ENCODE results near the gene CNFN.

CNFN gene

DNA sequence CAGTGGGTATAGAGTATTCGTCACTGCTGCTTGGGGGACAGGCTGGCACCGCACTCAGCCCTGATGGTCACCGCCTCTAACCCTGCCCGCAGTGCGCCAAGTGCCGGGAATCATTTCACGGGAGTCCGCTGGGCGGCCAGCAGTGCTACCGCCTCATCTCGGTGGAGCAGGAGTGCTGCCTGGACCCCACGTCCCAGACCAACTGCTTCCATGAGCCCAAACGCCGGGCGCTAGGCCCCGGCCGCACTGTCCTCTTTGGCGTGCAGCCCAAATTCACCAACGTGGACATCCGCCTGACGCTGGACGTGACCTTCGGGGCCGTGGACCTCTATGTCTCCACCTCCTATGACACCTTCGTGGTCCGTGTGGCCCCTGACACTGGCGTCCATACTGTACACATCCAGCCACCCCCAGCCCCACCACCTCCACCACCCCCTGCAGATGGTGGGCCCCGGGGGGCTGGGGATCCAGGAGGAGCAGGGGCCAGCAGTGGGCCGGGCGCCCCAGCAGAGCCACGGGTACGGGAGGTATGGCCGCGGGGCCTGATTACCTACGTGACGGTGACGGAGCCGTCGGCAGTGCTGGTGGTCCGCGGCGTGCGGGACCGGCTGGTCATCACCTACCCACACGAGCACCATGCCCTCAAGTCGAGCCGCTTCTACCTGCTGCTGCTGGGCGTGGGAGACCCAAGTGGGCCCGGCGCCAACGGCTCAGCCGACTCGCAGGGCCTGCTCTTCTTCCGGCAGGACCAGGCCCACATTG lies 14.5 kb downstream of the CNFN start:
- DNase-seq (ENCODE audit: low read depth) = no peak

DNA sequence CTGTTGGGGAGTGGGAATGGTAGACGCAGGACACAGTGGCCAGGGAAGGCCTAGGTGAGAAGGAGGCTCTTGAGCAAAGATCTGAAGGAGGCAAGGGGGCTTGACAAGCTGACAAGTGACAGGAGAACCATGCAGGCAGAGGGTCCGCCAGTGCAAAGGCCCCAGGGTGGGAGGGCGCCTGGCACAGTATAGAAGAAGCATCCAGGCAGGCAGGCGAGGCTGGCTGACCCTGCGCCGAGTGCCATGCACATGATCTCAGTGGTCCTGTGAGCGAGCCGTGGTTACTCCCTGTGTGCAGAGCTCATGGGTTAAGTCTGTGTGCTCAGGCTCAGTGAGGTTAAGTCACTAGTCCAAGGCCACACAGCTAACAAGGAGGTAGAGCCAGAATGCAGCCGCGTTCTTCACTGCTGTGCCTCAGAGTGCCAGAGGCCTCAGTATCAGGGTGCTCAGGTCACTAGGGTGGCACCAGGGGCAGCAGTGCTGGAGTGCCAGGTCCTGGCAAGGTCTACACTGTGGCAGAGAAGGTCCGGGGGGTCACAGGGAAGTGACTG lies 15.2 kb downstream of the CNFN start:
- DNase-seq (ENCODE audit: low read depth) = no peak

DNA sequence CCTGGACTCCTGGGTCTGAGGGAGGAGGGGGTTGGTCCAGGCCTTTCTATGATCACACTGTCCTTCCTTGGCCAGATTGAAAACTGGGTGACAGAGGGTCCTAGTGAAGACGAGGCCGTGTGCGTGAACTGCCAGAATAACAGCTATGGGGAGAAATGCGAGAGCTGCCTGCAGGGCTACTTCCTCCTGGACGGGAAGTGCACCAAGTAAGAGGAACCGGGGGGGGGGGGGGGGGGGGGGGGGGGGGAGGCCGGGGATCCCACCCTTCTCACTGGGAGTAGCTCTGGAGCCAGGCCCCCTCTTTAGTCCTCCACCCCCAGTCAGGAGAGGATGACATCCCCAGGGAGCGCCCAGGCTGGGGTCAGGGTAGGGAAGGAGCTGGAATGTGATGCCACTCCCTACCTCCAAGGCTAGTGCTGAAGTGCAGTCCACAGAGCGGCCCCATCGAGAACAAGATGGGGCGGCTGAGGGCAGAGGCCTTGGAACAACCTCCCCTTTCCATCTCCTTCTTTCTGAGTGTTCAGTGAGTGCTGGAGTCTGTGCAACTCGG lies 19.4 kb downstream of the CNFN start:
- no peak for DNase-seq (ENCODE audit: low read depth)

DNA sequence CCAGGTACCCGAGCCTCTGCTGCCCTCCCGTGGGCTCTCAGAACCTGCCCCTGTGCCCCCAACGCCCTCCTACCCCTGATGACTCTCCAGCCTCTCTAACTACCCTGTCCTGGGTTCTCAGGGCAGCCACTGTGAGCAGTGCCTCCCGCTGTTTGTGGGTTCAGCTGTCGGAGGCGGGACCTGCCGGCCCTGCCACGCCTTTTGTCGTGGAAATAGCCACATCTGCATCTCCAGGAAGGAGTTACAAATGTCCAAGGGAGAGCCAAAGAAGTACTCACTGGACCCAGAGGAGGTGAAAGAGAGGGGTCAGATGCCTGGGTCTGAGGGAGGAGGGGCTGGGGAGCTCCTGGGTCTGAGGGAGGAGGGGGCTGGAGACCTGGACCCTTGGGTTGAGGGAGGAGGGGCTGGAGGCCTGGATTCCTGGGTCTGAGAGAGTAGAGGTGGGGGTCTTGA lies 20.0 kb downstream of the CNFN start:
- no peak for DNase-seq (ENCODE audit: low read depth)

DNA sequence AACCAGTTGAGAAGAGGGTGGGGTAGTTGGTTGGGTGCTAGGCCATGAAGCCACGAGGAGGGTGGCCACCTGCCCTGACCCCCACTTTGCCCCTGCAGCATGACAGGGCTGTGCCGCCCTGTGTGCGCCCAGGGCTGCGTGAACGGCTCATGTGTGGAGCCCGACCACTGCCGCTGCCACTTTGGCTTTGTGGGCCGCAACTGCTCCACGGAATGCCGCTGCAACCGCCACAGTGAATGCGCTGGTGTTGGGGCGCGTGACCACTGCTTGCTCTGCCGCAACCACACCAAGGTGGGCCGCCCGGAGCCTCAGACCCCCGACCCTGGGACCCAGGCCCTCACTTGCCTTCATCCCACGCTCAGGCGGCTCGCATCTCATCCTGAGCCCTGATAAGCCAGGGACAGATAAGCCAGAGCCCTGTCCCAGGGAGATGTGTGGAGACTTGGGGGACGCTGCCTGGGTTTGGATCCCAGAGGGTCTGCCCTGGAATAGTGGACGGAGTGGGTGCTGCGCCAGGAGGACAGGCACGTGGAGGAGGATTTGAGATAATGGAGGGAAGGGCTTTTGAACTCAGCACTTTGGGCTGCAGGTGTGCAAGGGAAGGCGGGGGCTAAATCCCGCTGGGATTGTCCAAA lies 20.5 kb downstream of the CNFN start:
- DNase-seq (ENCODE audit: low read depth) = no peak

DNA sequence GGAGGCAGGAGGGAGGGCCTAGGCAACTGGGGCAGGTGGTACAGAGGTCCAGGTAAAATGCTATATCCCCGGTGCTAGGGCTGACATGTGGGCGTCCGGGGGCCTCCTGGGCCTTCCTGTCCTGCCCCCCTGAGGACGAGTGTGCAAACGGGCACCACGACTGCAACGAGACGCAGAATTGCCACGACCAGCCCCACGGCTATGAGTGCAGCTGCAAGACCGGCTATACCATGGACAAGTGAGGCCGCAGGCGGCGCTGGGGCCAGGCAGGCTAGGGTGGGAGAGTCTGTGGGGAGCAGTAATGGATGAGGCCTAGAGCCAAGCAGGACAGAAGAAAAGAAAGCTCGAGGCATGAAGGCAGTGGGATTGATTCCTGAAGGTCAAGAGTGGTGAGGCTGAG lies 21.3 kb downstream of the CNFN start:
- DNase-seq (ENCODE audit: low read depth) = no peak

DNA sequence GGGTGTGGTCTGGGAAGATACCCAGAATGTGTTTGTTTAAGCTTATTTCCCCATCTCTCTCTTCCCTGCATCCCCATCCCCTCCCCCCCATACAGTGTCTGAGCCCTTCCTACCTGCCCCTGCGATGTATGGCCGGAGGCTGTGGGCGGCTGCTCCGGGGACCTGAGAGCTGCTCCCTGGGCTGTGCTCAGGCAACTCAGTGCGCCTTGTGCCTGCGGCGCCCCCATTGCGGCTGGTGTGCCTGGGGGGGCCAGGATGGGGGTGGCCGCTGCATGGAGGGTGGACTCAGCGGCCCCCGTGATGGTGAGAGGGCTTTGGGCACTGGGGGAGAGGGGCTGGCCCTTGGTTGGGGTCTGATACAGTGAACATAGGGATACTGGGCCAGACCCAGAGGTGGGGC lies 21.7 kb downstream of the CNFN start:
- DNase-seq (ENCODE audit: low read depth) = no peak

DNA sequence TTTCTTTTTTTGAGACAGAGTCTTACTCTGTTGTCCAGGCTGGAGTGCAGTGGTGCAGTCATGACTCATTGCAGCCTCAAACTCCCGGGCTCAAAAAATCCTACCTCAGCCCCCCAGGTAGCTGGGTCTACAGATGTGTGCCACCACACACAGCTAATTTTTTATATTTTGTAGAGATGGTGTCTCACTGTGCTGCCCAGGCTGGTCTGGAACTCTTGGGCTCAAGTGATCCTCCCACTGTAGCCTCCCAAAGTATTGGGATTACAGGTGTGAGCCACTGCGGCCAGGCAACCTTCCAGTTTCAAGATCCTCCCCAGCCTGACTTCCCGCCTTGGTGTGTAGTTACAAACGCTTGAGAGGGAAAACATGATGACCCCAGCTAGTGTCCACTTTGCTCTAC lies 22.2 kb downstream of the CNFN start:
- no peak for DNase-seq (ENCODE audit: low read depth)

DNA sequence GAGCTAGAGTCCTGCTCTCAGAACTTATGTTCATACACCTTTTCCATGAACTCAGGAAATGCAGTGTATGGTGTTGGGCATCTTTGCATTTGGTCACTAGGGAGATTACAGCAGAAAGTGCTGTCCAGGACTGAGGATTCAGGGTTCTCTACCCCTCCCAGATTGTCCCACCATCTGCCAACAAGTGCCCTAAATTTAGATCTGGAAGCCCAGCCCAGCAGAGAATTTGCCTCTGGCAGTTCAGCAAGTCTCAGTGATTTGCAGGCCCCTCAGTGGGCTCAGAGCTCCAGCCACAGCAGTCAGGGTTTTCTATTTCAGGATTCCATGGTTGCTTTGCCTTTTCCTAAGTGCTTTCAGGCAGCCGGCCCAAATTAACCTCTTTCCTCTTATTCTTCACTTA lies 23.4 kb downstream of the CNFN start:
- no peak for DNase-seq (ENCODE audit: low read depth)

DNA sequence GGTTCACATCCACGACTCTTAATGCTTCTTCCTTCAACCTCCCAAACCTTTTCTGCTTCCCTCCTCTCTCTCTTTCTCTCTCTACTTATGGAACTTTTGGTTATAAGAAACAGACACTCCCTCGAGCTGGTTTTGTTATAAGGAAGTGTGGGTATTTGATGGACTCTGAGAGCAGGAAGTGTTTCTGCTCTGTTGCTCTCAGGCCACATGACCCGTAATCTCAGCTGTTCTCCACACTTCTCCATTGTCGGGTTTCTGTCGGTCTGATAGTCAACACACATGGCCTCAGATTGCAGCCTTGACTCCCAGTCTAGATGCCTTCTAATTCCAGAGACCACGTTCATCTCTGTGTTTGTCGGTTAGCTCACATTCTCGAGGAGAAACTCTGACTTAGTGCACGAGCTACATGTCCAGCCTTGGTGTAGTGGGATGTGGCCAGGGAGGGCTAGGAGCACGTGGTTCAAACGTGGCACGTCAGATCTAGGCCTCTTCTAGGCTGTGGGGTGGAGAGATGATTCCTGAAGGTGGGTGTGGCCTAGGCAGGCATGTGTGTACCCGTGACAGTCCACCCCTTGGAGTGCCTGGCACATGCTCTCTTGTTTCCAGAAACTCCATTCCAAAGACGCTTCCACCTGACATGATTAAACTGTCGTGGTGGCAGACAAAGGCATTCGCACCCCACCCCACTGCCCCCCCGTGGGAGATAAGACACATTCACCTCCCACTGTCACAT lies 26.3 kb downstream of the CNFN start:
- DNase-seq (ENCODE audit: low read depth) = no peak

DNA sequence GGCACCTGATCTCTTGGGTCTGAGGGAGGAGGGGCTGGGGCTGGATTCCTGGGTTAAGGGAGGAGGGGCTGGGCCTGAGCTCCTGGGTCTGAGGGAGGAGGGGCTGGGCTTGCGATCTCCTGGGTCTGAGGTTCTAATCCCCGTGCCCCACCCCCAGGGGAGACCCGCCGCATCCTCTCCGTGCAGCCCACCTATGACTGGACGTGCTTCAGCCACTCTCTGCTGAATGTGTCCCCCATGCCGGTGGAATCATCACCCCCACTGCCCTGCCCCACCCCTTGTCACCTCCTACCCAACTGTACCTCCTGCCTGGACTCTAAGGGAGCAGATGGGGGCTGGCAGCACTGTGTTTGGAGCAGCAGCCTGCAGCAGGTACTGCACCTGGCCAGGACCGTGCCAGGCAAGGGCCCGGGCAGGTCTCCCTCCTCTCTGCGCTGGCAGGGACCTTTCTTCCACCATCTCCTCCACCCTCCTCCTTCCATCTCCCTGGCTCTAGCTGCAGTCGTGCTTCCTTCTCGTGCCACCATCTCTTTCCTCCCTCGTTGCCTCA lies 27.1 kb downstream of the CNFN start:
- DNase-seq (ENCODE audit: low read depth) = no peak

DNA sequence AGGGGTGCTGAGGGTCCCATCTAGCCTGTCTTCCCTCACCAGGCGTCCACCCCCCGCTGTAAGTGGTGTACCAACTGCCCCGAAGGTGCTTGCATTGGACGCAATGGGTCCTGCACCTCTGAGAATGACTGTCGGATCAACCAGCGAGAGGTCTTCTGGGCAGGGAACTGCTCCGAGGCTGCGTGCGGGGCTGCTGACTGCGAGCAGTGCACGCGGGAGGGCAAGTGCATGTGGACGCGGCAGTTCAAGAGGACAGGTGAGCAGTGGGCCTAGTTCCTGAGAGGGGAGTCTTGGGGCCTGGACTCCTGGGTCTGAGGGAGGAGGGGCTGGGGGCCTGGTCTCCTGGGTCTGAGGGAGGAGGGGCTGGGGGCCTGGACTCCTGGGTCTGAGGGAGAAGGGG lies 27.8 kb downstream of the CNFN start:
- DNase-seq (ENCODE audit: low read depth) = no peak

DNA sequence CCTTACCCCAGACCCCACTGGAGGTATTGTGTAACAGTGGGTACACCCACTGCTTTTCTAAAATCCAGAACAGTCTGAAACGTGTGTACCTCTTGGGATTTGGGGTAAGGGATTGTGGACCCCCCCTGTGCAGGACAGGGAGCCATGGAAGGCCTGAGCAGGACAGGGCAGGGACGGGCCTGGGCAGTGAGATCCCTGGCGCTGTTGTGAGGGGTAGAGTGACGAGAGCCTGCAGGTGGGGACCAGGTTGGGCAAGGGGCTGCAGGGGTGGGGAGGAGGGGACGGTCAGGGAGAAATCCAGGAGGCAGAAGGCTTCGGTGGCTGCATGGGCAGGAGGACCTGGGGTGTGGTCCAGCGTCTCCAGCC lies 28.6 kb downstream of the CNFN start:
- DNase-seq (ENCODE audit: low read depth) = no peak

DNA sequence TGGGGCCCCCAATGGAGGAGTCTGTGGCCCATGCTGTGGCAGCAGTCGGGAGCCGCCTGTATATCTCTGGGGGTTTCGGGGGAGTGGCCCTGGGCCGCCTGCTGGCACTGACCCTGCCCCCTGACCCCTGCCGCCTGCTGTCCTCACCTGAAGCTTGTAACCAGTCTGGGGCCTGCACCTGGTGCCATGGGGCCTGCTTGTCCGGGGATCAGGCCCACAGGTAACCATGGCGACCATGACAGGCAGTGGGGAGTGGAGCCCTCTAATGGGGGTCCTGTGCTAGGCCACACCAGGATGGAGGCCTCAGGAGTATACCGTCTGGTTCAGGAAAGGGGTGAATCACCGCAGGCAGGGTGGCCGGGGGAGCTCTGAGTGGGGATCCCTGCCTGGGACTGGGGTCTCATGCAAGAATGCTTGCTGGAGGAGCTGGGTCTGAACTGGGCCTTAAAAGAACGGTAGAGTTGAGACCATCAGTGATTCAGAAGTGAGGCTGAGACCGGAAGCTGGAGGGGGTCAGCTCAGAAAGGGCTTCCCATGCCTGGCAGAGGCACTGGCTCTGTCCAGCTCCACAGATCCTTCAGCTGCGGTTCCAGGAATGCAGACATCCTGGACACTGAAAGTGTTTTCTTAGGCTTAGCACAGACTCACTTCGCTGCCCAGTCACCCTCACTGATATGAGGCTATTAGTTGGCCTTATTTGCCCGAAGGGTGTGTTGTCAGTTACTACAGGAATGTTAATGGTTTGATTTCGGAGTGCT lies 29.1 kb downstream of the CNFN start:
- no peak for DNase-seq (ENCODE audit: low read depth)

DNA sequence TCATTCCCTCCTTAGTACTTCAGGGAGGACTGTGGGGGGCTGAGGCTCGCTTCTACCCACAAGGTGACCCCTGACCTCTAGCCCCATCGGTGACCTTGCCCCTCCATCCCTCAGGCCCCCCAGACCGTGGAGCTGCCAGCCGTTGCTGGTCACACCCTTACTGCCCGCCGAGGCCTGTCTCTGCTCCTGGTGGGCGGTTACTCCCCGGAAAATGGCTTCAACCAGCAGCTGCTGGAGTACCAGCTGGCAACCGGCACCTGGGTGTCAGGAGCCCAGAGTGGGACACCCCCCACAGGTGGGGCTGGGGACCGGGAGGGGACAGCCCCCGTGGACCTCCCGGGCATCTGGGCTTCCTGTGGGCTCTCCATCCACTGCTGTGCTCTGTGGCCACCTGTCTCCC lies 32.8 kb downstream of the CNFN start:
- DNase-seq (ENCODE audit: low read depth) = no peak

DNA sequence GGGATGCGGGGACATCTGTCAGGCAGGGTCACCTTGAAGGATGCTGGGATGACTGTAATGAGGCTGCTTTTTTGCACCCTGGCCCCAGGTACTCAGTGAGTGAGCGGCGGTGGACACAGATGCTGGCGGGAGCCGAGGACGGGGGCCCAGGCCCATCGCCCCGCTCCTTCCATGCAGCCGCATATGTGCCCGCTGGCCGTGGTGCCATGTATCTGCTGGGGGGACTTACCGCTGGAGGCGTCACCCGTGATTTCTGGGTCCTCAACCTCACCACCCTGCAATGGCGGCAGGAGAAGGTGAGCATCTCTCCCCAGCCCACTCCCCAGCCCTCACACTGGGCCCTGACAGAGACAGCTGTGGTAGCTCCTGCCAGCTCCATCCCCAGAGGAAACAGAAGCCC lies 33.4 kb downstream of the CNFN start:
- no peak for DNase-seq (ENCODE audit: low read depth)

DNA sequence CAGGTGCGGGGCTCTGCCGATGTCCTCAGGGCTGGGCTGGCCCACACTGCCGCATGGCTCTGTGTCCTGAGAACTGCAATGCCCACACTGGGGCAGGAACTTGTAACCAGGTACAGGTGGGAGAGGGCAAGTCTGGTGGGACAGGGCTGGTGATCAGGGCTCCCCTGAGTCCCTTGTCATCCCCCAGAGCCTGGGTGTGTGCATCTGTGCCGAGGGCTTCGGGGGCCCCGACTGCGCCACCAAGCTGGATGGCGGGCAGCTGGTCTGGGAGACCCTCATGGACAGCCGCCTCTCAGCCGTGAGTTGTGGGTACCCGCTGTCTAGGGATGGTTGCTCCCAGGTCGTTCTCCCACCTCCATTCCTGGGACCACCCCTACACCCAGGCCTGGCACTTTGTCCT lies 34.2 kb downstream of the CNFN start:
- no peak for DNase-seq (ENCODE audit: low read depth)

DNA sequence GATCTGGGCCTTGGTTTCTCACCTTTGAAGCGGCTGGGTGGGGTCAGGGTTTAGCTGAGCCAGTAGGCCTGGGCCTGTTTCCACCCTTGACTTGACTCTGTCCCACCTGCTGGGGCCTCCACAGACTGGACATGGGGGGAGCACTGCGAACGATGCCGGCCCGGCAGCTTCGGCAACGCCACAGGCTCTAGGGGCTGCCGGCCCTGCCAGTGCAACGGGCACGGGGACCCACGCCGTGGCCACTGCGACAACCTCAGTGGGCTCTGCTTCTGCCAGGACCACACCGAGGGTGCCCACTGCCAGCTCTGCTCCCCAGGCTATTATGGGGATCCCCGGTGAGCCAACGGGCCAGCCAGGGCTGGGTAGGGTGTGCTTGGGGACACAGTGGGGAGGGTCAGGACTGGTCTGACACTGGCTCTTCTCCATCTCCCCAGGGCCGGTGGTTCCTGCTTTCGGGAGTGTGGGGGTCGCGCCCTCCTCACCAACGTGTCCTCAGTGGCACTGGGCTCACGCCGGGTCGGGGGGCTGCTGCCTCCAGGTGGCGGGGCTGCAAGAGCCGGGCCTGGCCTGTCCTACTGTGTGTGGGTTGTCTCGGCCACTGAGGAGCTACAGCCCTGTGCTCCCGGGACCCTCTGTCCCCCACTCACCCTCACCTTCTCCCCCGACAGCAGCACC lies 36.6 kb downstream of the CNFN start:
- DNase-seq (ENCODE audit: low read depth) = no peak

DNA sequence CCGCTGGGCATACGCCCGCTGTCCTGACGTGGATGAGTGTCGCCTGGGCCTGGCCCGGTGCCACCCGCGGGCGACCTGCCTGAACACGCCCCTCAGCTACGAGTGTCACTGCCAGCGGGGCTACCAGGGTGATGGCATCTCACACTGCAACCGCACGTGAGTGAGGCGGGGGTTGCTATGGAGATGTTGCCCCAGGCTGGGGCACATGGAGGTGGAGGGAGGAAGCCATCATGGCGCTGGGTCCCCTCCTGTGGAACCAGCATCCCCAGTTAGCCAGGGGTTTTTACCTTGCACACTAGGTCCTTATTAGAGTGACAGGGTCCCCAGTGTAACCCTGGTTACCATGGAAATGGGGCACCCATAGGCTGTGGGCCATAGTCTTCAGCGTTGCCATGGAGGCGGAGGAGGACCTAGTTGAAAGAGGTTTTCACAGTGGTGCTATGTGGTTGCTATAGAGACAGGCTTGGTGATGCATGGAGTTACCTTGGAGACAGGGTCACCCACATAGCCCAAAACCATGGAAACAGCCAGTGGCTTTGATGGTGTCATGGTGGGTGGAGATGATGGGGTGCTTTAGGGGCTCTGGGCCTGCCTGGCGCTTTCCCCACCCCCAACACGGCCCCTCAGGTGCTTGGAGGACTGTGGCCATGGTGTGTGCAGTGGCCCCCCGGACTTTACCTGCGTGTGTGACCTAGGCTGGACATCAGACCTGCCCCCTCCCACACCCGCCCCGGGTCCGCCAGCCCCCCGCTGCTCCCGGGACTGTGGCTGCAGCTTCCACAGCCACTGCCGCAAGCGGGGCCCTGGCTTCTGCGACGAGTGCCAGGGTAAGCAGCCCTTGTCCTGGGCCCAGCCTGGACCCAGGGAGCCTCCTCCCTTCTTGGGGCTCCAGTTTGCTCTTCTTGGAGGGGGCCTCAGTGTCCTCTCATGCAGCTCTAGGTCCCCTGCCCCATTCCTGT lies 37.5 kb downstream of the CNFN start:
- DNase-seq (ENCODE audit: low read depth) = no peak
